CD8-positive, alpha-beta memory T cell (primary cell): ENCODE data around the gene ZNF274. TPM values are rescaled to one million over a fixed set of nuclear protein-coding genes. Genes with fewer than 3 reads are reported as not detected.
A peak's percentile ranks its signal among the peaks of the same experiment; 100 is the strongest.

Source experiments
- CTCF ChIA-PET: fragments of 350-600 bp; sonication (Branson Sonifier 250); formaldehyde crosslinking; loops from one replicate; lab custom pipeline; 2021; ENCODE audit warnings: antibody characterized with exemption; lab: Charles Lee
- POLR2A ChIA-PET: fragments of 350-600 bp; sonication (Branson Sonifier 250); formaldehyde crosslinking; loops from one replicate; lab custom pipeline; 2021; ENCODE audit warnings: antibody characterized with exemption; lab: Charles Lee
- DNase-seq, 5 donors: peaks; one replicate each; pipeline versions ENCODE4 v3.0.0 to v3.0.0-alpha.2; 2020 to 2022; ENCODE audit warnings: mixed read lengths in 1 of 5
- H3K27ac ChIP-seq: one replicate; pipeline ENCODE4 v1.7.0; 2013; ENCODE audit warnings: low read depth, mild to moderate bottlenecking, low read length, moderate library complexity
- H3K27me3 ChIP-seq: 2 replicates; pipeline ENCODE4 v1.7.0; 2013; ENCODE audit warnings: low read length, mild to moderate bottlenecking; ENCODE audit not compliant: insufficient read depth, poor library complexity, severe bottlenecking
- H3K36me3 ChIP-seq: 2 replicates; pipeline ENCODE4 v1.7.0; 2013; ENCODE audit warnings: mild to moderate bottlenecking, low read length, moderate library complexity; ENCODE audit not compliant: insufficient read depth
- H3K4me1 ChIP-seq: 2 replicates; pipeline ENCODE4 v1.7.0; 2013; ENCODE audit warnings: mild to moderate bottlenecking, low read length, moderate library complexity; ENCODE audit not compliant: insufficient read depth
- H3K4me3 ChIP-seq: 2 replicates; pipeline ENCODE4 v1.7.0; 2013; ENCODE audit warnings: mild to moderate bottlenecking, low read length
- H3K9me3 ChIP-seq: 2 replicates; pipeline ENCODE4 v1.7.0; 2013; ENCODE audit warnings: mild to moderate bottlenecking, low read length
- H3K27ac Mint-ChIP-seq, 8 donors: one replicate each; pipeline ENCODE4 v1.8.0; 2020 to 2021; ENCODE audit warnings: mixed read lengths in 8 of 8, mild to moderate bottlenecking in 6 of 8, inconsistent platforms in 3 of 8, moderate library complexity in 3 of 8
- H3K27me3 Mint-ChIP-seq, 2 donors: one replicate each; pipeline ENCODE4 v1.8.0; 2020 to 2021; ENCODE audit warnings: mixed read lengths in 2 of 2, mild to moderate bottlenecking in 1 of 2, moderate library complexity in 1 of 2
- H3K36me3 Mint-ChIP-seq, 3 donors: one replicate each; pipeline ENCODE4 v1.8.0; 2020 to 2021; ENCODE audit warnings: mixed read lengths in 3 of 3, inconsistent platforms in 1 of 3, mild to moderate bottlenecking in 1 of 3
- H3K4me1 Mint-ChIP-seq, 3 donors: one replicate each; pipeline ENCODE4 v1.8.0; 2020 to 2021; ENCODE audit warnings: mixed read lengths in 3 of 3, inconsistent platforms in 1 of 3, mild to moderate bottlenecking in 1 of 3
- H3K4me3 Mint-ChIP-seq, 7 donors: one replicate each; pipeline ENCODE4 v1.8.0; 2020 to 2021; ENCODE audit warnings: mixed read lengths in 7 of 7, mild to moderate bottlenecking in 6 of 7, moderate library complexity in 4 of 7, inconsistent platforms in 2 of 7
- H3K9me3 Mint-ChIP-seq, 5 donors: one replicate each; pipeline ENCODE4 v1.8.0; 2020 to 2022; ENCODE audit warnings: mixed read lengths in 5 of 5, mild to moderate bottlenecking in 3 of 5, moderate library complexity in 2 of 5, inconsistent platforms in 1 of 5
- polyA plus RNA-seq: library from polyadenylated mRNA; unstranded; fragments of 300-500 nt; fragmentation: Illumina TruSeq; gene quantifications from one replicate; pipeline ENCODE4 v1.2.3, GENCODE V29; 2021
- total RNA-seq, 2 experiments: library from RNA; stranded (reverse); gene quantifications; one replicate each; pipeline ENCODE4 v1.2.3, GENCODE V29; 2021

ZNF274 gene
- total and polyA plus RNA-seq, 3 experiments from 2014 or later, result 23.4 to 32.0 (median 25.9) TPM

DNA sequence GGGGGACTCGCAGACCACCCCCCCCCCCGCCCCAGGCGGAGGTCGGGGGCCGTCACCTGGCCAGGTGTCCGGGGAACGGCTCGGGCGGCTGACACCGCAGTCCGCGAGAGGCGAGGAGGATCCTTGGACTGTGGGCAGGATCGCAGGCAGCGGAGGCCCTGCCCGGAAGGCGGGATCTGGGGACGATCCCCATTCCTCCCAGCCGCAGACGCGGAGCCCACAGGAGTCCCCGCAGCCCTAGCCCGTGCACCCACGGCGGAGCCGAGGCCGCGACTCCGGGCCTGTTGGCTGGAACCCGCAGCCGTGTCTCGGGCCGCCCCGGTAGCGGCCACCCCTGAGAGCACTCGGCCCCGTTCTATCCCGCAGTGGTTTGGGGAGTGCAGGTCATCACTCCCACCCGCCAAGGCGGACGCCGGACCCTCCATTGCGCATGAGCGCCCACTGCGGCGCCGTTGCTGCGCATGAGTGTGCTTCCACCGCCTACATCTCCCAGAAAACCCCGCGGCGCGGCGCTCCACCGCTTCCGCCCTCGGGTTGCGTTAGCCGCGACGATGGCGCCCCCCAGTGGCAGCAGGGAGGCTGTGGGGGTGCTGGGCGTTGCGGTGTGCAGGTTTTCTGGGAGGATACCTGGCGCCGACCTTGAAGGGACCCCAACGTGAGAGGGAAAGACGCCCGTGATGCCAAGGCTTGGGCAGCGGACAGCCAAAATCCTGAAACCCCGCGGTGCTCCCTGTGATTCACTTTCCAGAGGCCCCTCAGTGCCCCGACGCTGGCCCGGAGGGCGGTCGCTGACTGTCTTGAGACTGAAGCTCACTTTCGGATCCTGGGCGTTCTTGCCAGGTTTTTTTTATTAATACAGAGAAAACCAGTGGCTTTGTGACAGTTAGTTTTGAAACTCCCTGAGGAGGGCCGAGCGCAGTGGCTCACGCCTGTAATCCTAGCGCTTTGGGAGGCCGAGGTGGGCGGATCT is 27.9 kb upstream of the ZNF274 start:
- Mint-ChIP-seq H3K27ac (peak overlapping the region in 7 of 8 donors; percentile 41 to 80 (median 70)), H3K9me3 (peaks cover 0 to 4% (median 0%) of the 10 kb centered on the region in 5 donors), H3K4me3 (peak overlapping the region; percentile 82 to 92 (median 84)), H3K4me1 (peaks cover 12 to 26% (median 19%) of the 10 kb centered on the region in 3 donors), H3K36me3 (peaks cover 0 to 5% (median 0%) of the 10 kb centered on the region in 3 donors), H3K27me3 (peaks cover 0 to 3% of the 10 kb centered on the region in 2 donors)
- no peaks in the 10 kb centered on the region for H3K27me3 ChIP-seq
- peak overlapping the region; percentile 94 for H3K4me3 ChIP-seq
- H3K36me3 ChIP-seq, result no peaks in the 10 kb centered on the region
- peaks cover 11% of the 10 kb centered on the region for H3K4me1 ChIP-seq
- peak; percentile 94 to 98 (median 97) for DNase-seq
- POLR2A ChIA-PET, result interaction anchor here (0.6 kb wide), 2 partner anchors 50 to 133 kb away, joined by 3 read pairs; no protein-coding TSS in a partner anchor
- H3K27ac ChIP-seq, result peak overlapping the region; percentile 79
- CTCF ChIA-PET, result interaction anchor here (1.0 kb wide), 1 partner anchor 135 kb away, joined by 3 read pairs; no protein-coding TSS in a partner anchor
- no peaks in the 10 kb centered on the region for H3K9me3 ChIP-seq

DNA sequence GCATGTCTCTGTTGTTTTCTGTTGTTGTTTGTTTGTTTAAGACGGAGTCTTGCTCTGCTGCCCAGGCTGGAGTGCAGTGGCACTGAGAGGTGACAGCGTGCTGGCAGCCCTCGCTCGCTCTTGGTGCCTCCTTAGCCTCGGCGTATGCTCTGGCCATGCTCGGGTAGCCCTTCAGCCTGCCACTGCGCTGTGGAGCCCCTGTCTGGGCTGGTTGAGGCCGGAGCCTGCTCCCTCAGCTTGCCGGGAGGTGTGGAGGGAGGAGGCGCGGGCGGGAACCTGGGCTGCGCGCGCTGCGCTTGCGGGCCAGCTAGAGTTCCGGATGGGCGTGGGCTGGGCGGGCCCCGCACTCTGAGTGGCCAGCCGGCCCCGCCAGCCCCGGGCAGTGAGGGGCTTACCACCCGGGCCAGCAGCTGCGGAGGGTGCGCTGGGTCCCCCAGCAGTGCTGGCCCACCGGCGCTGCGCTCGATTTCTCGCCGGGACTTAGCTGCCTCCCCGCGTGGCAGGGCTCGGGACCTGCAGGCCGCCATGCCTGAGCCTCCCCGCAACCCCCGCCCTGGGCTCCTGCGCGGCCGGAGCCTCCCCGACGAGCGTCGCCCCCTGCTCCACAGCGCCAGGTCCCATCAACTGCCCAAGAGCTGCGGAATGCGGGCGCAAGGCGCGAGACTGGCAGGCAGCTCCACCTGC is 25.7 kb upstream of the ZNF274 start:
- POLR2A ChIA-PET, result interaction anchor here (0.7 kb wide), 1 partner anchor 551 kb away, joined by 3 read pairs; no protein-coding TSS in a partner anchor
- CTCF ChIA-PET, result no interaction called here

DNA sequence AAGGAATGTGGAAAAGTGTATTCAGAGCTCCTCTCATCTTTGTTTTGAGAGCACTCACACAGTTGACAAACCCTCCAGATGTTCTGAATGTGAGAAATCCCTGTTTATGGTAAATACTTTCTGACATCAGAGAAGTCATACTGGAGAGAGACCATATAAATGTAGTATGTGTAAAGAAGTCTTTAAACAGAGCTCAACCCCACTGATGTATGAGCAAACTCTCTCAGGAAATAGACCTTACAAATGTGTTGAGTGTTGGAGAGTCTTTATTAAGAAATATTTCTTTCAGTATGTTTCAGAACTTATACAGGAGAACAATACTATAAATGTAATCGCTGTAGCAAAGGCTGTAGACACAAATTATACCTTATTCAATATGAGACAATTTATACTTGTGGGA is 16.6 kb upstream of the ZNF274 start:
- Mint-ChIP-seq H3K27me3 (no peaks in the 10 kb centered on the region), H3K36me3 (peaks cover 0 to 23% (median 15%) of the 10 kb centered on the region in 3 donors)

More for the DNA sequence above, 25.7 kb upstream of the ZNF274 start:
- H3K4me1 Mint-ChIP-seq, result peaks cover 3 to 17% (median 5%) of the 10 kb centered on the region in 3 donors
- H3K36me3 ChIP-seq, result no peaks in the 10 kb centered on the region
- H3K9me3 Mint-ChIP-seq, result peaks cover 5 to 21% (median 10%) of the 10 kb centered on the region in 5 donors
- H3K36me3 Mint-ChIP-seq, result peaks cover 0 to 3% (median 2%) of the 10 kb centered on the region in 3 donors
- no peak overlapping the region for H3K27ac ChIP-seq
- no peaks in the 10 kb centered on the region for H3K27me3 ChIP-seq
- no peak overlapping the region for H3K4me3 ChIP-seq
- peaks cover 6% of the 10 kb centered on the region for H3K4me1 ChIP-seq
- H3K9me3 ChIP-seq, result peaks cover 5% of the 10 kb centered on the region
- peaks cover 0 to 3% of the 10 kb centered on the region in 2 donors for H3K27me3 Mint-ChIP-seq
- peak overlapping the region in 1 of 7 donors; percentile 82 for H3K4me3 Mint-ChIP-seq
- peak overlapping the region in 1 of 8 donors; percentile 75 for H3K27ac Mint-ChIP-seq
- no peak for DNase-seq

DNA sequence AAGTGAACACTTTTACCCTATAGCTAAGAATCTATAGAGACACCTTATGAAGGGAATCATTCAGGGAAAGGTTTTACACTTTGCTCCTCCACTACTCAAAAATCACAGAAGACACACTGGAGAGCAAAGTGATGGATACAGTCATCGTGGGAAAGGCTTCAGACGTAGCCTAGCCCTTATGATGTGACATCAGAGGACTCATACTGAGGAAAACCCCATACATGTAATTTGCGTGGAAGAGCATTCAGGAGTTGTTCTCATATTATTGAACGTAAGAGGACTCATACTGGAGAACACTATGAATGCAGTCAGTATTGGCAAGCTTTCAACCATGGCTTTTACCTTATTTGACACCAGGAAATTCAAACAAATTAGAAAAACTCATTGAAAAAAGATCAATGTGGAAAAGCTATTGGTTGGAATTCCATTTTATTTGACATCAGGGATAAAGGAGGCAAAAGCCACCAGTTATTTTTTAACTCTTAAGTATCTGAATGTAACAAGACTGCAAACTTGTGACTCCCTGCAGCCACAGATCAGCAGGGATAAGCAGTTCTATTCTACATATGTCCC is 16.1 kb upstream of the ZNF274 start:
- Histone ChIP-seq H3K9me3 (peaks cover 25% of the 10 kb centered on the region), H3K27me3 (no peaks in the 10 kb centered on the region), H3K36me3 (no peaks in the 10 kb centered on the region), H3K27ac (no peak overlapping the region), H3K4me3 (no peak overlapping the region), H3K4me1 (no peaks in the 10 kb centered on the region)
- no peaks in the 10 kb centered on the region for H3K4me1 Mint-ChIP-seq
- H3K4me3 Mint-ChIP-seq, result no peak overlapping the region
- H3K36me3 Mint-ChIP-seq, result peaks cover 0 to 23% (median 15%) of the 10 kb centered on the region in 3 donors
- H3K27ac Mint-ChIP-seq, result no peak overlapping the region
- POLR2A ChIA-PET, result no interaction called here
- no peak for DNase-seq
- no peaks in the 10 kb centered on the region for H3K27me3 Mint-ChIP-seq
- H3K9me3 Mint-ChIP-seq, result peaks cover 29 to 90% (median 79%) of the 10 kb centered on the region in 5 donors
- CTCF ChIA-PET, result no interaction called here

More for the DNA sequence above, 16.6 kb upstream of the ZNF274 start:
- Histone ChIP-seq H3K4me1 (no peaks in the 10 kb centered on the region), H3K36me3 (no peaks in the 10 kb centered on the region), H3K27ac (no peak overlapping the region), H3K27me3 (no peaks in the 10 kb centered on the region), H3K4me3 (no peak overlapping the region), H3K9me3 (peaks cover 28% of the 10 kb centered on the region)
- Mint-ChIP-seq H3K4me3 (no peak overlapping the region), H3K9me3 (peaks cover 31 to 86% (median 79%) of the 10 kb centered on the region in 5 donors), H3K4me1 (no peaks in the 10 kb centered on the region), H3K27ac (no peak overlapping the region)
- CTCF ChIA-PET, result no interaction called here
- POLR2A ChIA-PET, result no interaction called here
- no peak for DNase-seq

DNA sequence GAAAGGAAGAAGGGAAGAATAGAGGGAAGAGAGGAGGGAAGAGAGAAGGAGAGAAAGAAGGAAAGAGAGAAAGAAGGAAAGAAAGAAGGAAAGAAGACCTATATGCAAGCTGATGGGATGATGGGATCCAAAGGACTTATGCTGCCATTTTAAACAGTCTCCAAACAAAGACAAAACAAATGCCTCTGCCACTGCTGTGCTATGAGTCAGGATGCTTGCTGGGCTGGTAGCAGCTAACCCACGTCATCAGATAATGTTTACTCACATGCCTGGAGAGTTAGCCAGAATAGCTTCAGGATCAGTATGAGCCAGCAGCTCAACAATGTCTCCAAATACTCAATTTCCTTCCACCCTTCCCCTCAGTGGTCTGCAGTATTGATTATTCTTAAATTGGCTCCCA is 12.0 kb upstream of the ZNF274 start:
- H3K4me1 Mint-ChIP-seq, result no peaks in the 10 kb centered on the region
- no peak overlapping the region for H3K27ac Mint-ChIP-seq
- no peak overlapping the region for H3K4me3 Mint-ChIP-seq
- no peak for DNase-seq
- Histone ChIP-seq H3K9me3 (peaks cover 32% of the 10 kb centered on the region), H3K27ac (no peak overlapping the region), H3K4me3 (no peak overlapping the region), H3K27me3 (no peaks in the 10 kb centered on the region), H3K36me3 (no peaks in the 10 kb centered on the region), H3K4me1 (no peaks in the 10 kb centered on the region)
- ChIA-PET POLR2A (no interaction called here), CTCF (no interaction called here)
- H3K36me3 Mint-ChIP-seq, result peaks cover 2 to 14% (median 12%) of the 10 kb centered on the region in 3 donors
- H3K9me3 Mint-ChIP-seq, result peaks cover 12 to 84% (median 77%) of the 10 kb centered on the region in 5 donors
- H3K27me3 Mint-ChIP-seq, result peaks cover 8 to 10% of the 10 kb centered on the region in 2 donors

DNA sequence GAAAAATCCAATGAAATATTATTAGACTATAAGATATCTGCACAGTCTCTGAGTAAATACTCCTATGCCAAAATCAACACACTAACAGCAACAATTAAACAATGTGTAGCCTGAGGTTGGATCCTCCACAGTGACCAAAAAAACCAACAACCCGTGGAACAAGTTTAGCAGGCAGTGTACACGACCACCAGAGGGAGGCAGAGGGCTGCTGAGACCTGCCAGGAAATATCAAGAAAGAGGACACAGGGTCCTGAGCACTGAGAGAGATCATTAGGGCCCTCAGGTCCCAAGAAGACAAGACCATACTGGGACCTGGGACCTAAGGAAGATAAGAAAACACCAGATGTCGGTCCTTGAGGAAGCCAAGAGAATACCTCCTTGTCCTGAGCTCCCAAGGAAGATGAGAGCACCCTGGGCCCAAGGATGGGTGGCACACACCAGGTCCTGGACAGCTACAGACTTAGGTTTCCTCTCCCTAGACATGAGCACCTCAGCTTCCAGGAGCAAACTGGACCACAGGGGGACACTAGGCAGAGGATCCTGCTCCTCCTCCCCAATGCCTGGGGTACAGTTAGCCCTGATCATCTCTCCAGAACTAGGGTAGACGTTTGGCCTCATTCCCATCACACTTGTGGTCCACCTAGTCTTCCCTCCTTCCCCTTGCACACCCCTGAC is 822 bp upstream of the ZNF274 start:
- peaks cover 0 to 8% of the 10 kb centered on the region in 2 donors for H3K27me3 Mint-ChIP-seq
- peak overlapping the region; percentile 32 to 100 (median 98) for H3K27ac Mint-ChIP-seq
- H3K36me3 Mint-ChIP-seq, result peaks cover 17 to 68% (median 64%) of the 10 kb centered on the region in 3 donors
- peak overlapping the region; percentile 89 to 97 (median 91) for H3K4me3 Mint-ChIP-seq
- DNase-seq, result peak; percentile 41 to 77 (median 44)
- peaks cover 13% of the 10 kb centered on the region for H3K36me3 ChIP-seq
- H3K4me1 Mint-ChIP-seq, result peaks cover 20 to 38% (median 26%) of the 10 kb centered on the region in 3 donors
- H3K9me3 Mint-ChIP-seq, result peaks cover 27 to 91% (median 87%) of the 10 kb centered on the region in 5 donors
- CTCF ChIA-PET, result interaction anchor here (0.7 to 1.3 kb wide), 2 partner anchors 123 to 338 kb away, joined by 3 to 5 read pairs; partner anchors contain the start of genes ERVK3-1 and ZBTB45
- peak overlapping the region; percentile 98 for H3K27ac ChIP-seq
- H3K27me3 ChIP-seq, result no peaks in the 10 kb centered on the region
- H3K4me1 ChIP-seq, result peaks cover 17% of the 10 kb centered on the region
- POLR2A ChIA-PET, result no interaction called here
- peak overlapping the region; percentile 100 for H3K4me3 ChIP-seq
- H3K9me3 ChIP-seq, result peaks cover 37% of the 10 kb centered on the region

DNA sequence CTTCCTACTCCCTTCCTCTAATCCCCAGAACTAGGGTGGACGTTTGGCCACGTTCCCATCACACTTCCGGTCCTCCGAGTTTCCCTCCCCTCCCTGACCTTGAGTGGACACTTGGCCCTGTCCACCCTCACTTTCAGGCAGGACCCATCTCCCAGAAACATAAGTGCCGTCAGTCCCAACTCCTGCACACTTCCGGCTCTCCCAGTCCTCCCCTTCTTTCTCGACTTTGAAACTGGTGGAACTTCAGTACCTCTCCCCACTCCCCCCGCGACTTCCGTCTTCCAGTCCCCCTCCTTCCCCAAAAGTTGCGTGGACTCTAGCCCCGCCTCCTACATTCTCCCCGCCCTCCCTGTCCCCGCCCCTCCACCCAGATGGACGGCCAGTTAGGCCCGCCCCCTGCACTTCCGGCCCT is 278 bp upstream of the ZNF274 start:
- POLR2A ChIA-PET, result interaction anchor here (0.5 to 2.6 kb wide), 13 partner anchors 13 to 991 kb away, joined by 3 to 8 read pairs (median 4); partner anchors contain the start of genes ERVK3-1, MZF1, ZBTB45 and ZNF497
- peaks cover 23 to 91% (median 86%) of the 10 kb centered on the region in 5 donors for H3K9me3 Mint-ChIP-seq
- Histone ChIP-seq H3K27ac (peak overlapping the region; percentile 98), H3K4me3 (peak overlapping the region; percentile 100), H3K9me3 (peaks cover 41% of the 10 kb centered on the region), H3K27me3 (no peaks in the 10 kb centered on the region), H3K4me1 (peaks cover 17% of the 10 kb centered on the region), H3K36me3 (peaks cover 18% of the 10 kb centered on the region)
- H3K4me3 Mint-ChIP-seq, result peak overlapping the region; percentile 89 to 97 (median 91)
- H3K4me1 Mint-ChIP-seq, result peaks cover 20 to 38% (median 26%) of the 10 kb centered on the region in 3 donors
- CTCF ChIA-PET, result interaction anchor here (0.7 to 1.3 kb wide), 2 partner anchors 123 to 337 kb away, joined by 3 to 5 read pairs; partner anchors contain the start of genes ERVK3-1 and ZBTB45
- peaks cover 0 to 8% of the 10 kb centered on the region in 2 donors for H3K27me3 Mint-ChIP-seq
- H3K27ac Mint-ChIP-seq, result peak overlapping the region; percentile 95 to 100 (median 99)
- peaks cover 17 to 68% (median 65%) of the 10 kb centered on the region in 3 donors for H3K36me3 Mint-ChIP-seq
- DNase-seq, result peak in 3 of 5 donors; percentile 80 to 94 (median 81)
